H1 (cell line): ENCODE data around the gene MCEE. TPM values are rescaled to one million over a fixed set of nuclear protein-coding genes. Genes with fewer than 3 reads are reported as not detected.

ENCODE experiments used
- CTCF ChIA-PET: fragments of 300-600 bp; sonication (Branson Sonifier 250); formaldehyde crosslinking; loops from one replicate; lab custom pipeline; 2021; ENCODE audit not compliant: partially characterized antibody; lab: Charles Lee
- POLR2A ChIA-PET: fragments of 300-600 bp; sonication (Branson Sonifier 250); formaldehyde crosslinking; loops from one replicate; lab custom pipeline; 2021; ENCODE audit warnings: inconsistent platforms; ENCODE audit not compliant: partially characterized antibody; lab: Charles Lee
- DNase-seq, 2 experiments: peaks; one replicate each; pipeline versions ENCODE4 v3.0.0 to v3.0.0-alpha.2; 2010 to 2022; ENCODE audit warnings: low spot score in 2 of 2, low read depth in 1 of 2, mixed read lengths in 1 of 2
- FAIRE-seq: peaks from 2 replicates; lab custom pipeline; 2011; peaks lifted over from hg19 to GRCh38; lab: Jason Lieb, UNC
- H2AFZ ChIP-seq: 2 replicates; pipeline ENCODE4 v1.8.1; 2012; ENCODE audit warnings: low read length, inconsistent platforms
- H2AK5ac ChIP-seq: 2 replicates; pipeline ENCODE4 v1.6.1; 2013; ENCODE audit warnings: low read depth, low read length
- H2BK120ac ChIP-seq: replicated peaks from 2 replicates; pipeline ENCODE3; 2013; ENCODE audit warnings: low read depth, low read length, inconsistent platforms
- H2BK12ac ChIP-seq: 2 replicates; pipeline ENCODE4 v1.6.1; 2013; ENCODE audit warnings: low read depth, low read length
- H2BK15ac ChIP-seq: 2 replicates; pipeline ENCODE4 v1.6.1; 2013; ENCODE audit warnings: low read length
- H2BK20ac ChIP-seq: 2 replicates; pipeline ENCODE4 v1.6.1; 2013; ENCODE audit warnings: low read length
- H2BK5ac ChIP-seq: 2 replicates; pipeline ENCODE4 v1.6.1; 2013; ENCODE audit warnings: low read depth, low read length
- H3K14ac ChIP-seq: 2 replicates; pipeline ENCODE4 v1.6.1; 2013; ENCODE audit warnings: inconsistent platforms; ENCODE audit not compliant: insufficient read length
- H3K18ac ChIP-seq: 2 replicates; pipeline ENCODE4 v1.6.1; 2013; ENCODE audit warnings: low read length; ENCODE audit errors: extremely low read depth
- H3K23ac ChIP-seq: 2 replicates; pipeline ENCODE4 v1.6.1; 2013; ENCODE audit warnings: inconsistent platforms; ENCODE audit not compliant: insufficient read length
- H3K23me2 ChIP-seq: 2 replicates; pipeline ENCODE4 v1.6.1; 2013; ENCODE audit warnings: low read depth, low read length
- H3K27ac ChIP-seq: 2 replicates; pipeline ENCODE4 v1.6.1; 2011; ENCODE audit warnings: low read depth, low read length, inconsistent platforms
- H3K27me3 ChIP-seq, 4 experiments: replicated peaks in 1 of 4; 1 replicate in 1 of 4; 2 replicates in 3 of 4; pipeline versions ENCODE4 v1.6.1 to v1.8.1; 2011 to 2013; ENCODE audit warnings: low read length in 3 of 4, mild to moderate bottlenecking in 3 of 4, inconsistent platforms in 2 of 4, mixed read lengths in 2 of 4, moderate library complexity in 1 of 4; ENCODE audit not compliant: control insufficient read depth in 3 of 4, insufficient read depth in 3 of 4; ENCODE audit errors: extremely low read depth in 1 of 4
- H3K36me3 ChIP-seq, 4 experiments: 2 replicates each; pipeline versions ENCODE4 v1.6.1 to v1.8.1; 2011 to 2013; ENCODE audit warnings: mild to moderate bottlenecking in 4 of 4, low read length in 3 of 4, moderate library complexity in 2 of 4, control low read depth in 1 of 4, inconsistent platforms in 1 of 4; ENCODE audit not compliant: insufficient read depth in 4 of 4, control insufficient read depth in 2 of 4
- H3K4ac ChIP-seq: replicated peaks from 2 replicates; pipeline ENCODE3; 2013; ENCODE audit warnings: low read length, low read depth, mixed read lengths, inconsistent platforms; ENCODE audit not compliant: insufficient read length
- H3K4me1 ChIP-seq, 4 experiments: replicated peaks in 1 of 4; 1 replicate in 1 of 4; 2 replicates in 3 of 4; pipeline versions ENCODE4 v1.6.1 to v1.8.1; 2011 to 2013; ENCODE audit warnings: low read length in 3 of 4, inconsistent platforms in 2 of 4, mixed read lengths in 1 of 4; ENCODE audit not compliant: insufficient read depth in 4 of 4, control insufficient read depth in 3 of 4
- H3K4me2 ChIP-seq, 2 experiments: 2 replicates each; pipeline versions ENCODE4 v1.6.1 to v1.8.1; 2011 to 2013; ENCODE audit warnings: low read depth in 2 of 2, low read length in 2 of 2, control low read depth in 1 of 2, inconsistent platforms in 1 of 2, mild to moderate bottlenecking in 1 of 2; ENCODE audit not compliant: insufficient read depth in 1 of 2
- H3K4me3 ChIP-seq, 4 experiments: fragments of 200-600, 300-600 bp in 1 of 4; sonication (generic), shearing (Covaris generic), sonication (Bioruptor Twin) in 1 of 4; 2 replicates each; pipeline versions ENCODE4 v1.5.1 to v1.8.1; 2011 to 2016; ENCODE audit warnings: low read length in 4 of 4, low read depth in 3 of 4, control low read depth in 2 of 4, inconsistent platforms in 2 of 4, mild to moderate bottlenecking in 2 of 4, mixed read lengths in 1 of 4, moderate library complexity in 1 of 4; ENCODE audit not compliant: insufficient read depth in 2 of 4; ENCODE audit errors: extremely low read depth in 1 of 4
- H3K56ac ChIP-seq: replicated peaks from 2 replicates; pipeline ENCODE3; 2013; ENCODE audit warnings: low read depth, mild to moderate bottlenecking, mixed read lengths, low read length, inconsistent platforms; ENCODE audit not compliant: insufficient read length
- H3K79me1 ChIP-seq: 2 replicates; pipeline ENCODE4 v1.6.1; 2013; ENCODE audit warnings: low read depth, low read length, control low read depth
- H3K79me2 ChIP-seq, 2 experiments: 2 replicates each; pipeline versions ENCODE4 v1.6.1 to v1.8.1; 2012 to 2013; ENCODE audit warnings: low read length in 2 of 2, mild to moderate bottlenecking in 2 of 2, inconsistent platforms in 1 of 2; ENCODE audit not compliant: insufficient read depth in 2 of 2, control insufficient read depth in 1 of 2
- H3K9ac ChIP-seq, 4 experiments: replicated peaks in 1 of 4; 1 replicate in 1 of 4; 2 replicates in 3 of 4; pipeline versions ENCODE4 v1.6.1 to v1.8.1; 2011 to 2013; ENCODE audit warnings: low read depth in 3 of 4, low read length in 3 of 4, control low read depth in 2 of 4, mild to moderate bottlenecking in 2 of 4, moderate library complexity in 2 of 4, inconsistent platforms in 1 of 4; ENCODE audit errors: extremely low read depth in 1 of 4
- H3K9me3 ChIP-seq, 2 experiments: 2 replicates each; pipeline versions ENCODE4 v1.6.1 to v1.8.1; 2012 to 2013; ENCODE audit warnings: mild to moderate bottlenecking in 2 of 2, moderate library complexity in 2 of 2, control low read depth in 1 of 2, inconsistent platforms in 1 of 2, low read depth in 1 of 2, low read length in 1 of 2, mixed read lengths in 1 of 2; ENCODE audit not compliant: insufficient read depth in 2 of 2
- H4K20me1 ChIP-seq, 2 experiments: replicated peaks in 1 of 2; 2 replicates each; pipeline versions ENCODE3 to v1.8.1; 2011 to 2013; ENCODE audit warnings: inconsistent platforms in 2 of 2, low read length in 2 of 2, mild to moderate bottlenecking in 1 of 2; ENCODE audit not compliant: insufficient read depth in 2 of 2, control insufficient read depth in 1 of 2
- H4K5ac ChIP-seq: 2 replicates; pipeline ENCODE4 v1.6.1; 2013; ENCODE audit warnings: low read length, low read depth, mixed read lengths, inconsistent platforms; ENCODE audit not compliant: insufficient read length
- H4K8ac ChIP-seq: 2 replicates; pipeline ENCODE4 v1.8.0; 2013; ENCODE audit warnings: mild to moderate bottlenecking, moderate library complexity, low read length, inconsistent platforms; ENCODE audit not compliant: insufficient read depth; ENCODE audit errors: extremely low read depth
- H4K91ac ChIP-seq: replicated peaks from 2 replicates; pipeline ENCODE3; 2013; ENCODE audit warnings: low read length, mixed read lengths, inconsistent platforms; ENCODE audit not compliant: insufficient read length
- BACH1 ChIP-seq: IDR thresholded peaks from 2 replicates; pipeline ENCODE4 v1.6.1; 2012; ENCODE audit warnings: low read length, improper control_type of control experiment
- CHD2 ChIP-seq: IDR thresholded peaks from 2 replicates; pipeline ENCODE4 v1.6.1; 2012; ENCODE audit warnings: low read length, improper control_type of control experiment
- GTF2F1 ChIP-seq: IDR thresholded peaks from 2 replicates; pipeline ENCODE4 v1.6.1; 2012; ENCODE audit warnings: low read depth, low read length, improper control_type of control experiment, borderline replicate concordance
- SP1 ChIP-seq: IDR thresholded peaks from 2 replicates; pipeline ENCODE4 v1.6.1; 2011; ENCODE audit warnings: low read depth, low read length
- USF2 ChIP-seq: IDR thresholded peaks from 2 replicates; pipeline ENCODE4 v1.6.1; 2011; ENCODE audit warnings: low read length, improper control_type of control experiment
- YY1 ChIP-seq: IDR thresholded peaks from 2 replicates; pipeline ENCODE4 v1.6.1; 2011; ENCODE audit warnings: low read depth, mild to moderate bottlenecking, low read length
- WGBS, 2 experiments: shearing (Covaris generic) in 1 of 2; methylation state at CpG; one replicate each; pipeline versions ENCODE4 v1.1.6 to v1.1.7; 2013 to 2015; ENCODE audit warnings: low lambda C conversion rate in 2 of 2, mixed read lengths in 2 of 2, inconsistent platforms in 1 of 2, low coverage in 1 of 2, missing lambda C conversion rate in 1 of 2; ENCODE audit not compliant: insufficient replicate concordance in 2 of 2, insufficient coverage in 1 of 2, insufficient read length in 1 of 2; ENCODE audit errors: extremely low coverage in 1 of 2, missing lambda C conversion rate in 1 of 2; 5-methylcytosine and 5-hydroxymethylcytosine counted together
- polyA plus RNA-seq, 7 experiments: library from polyadenylated mRNA; depleted of rRNA in 3 of 7; stranded (reverse) in 5 of 7; unstranded in 2 of 7; fragments of >200 nt in 5 of 7; fragments of 200-250 nt in 2 of 7; gene quantifications; 1 replicate in 5 of 7; 2 replicates in 1 of 7; 4 replicates in 1 of 7; pipeline versions ENCODE4 v1.2.1 to v1.2.3, GENCODE V29; 2011 to 2013; ENCODE audit warnings: missing spikeins in 2 of 7, mixed read lengths in 2 of 7
- total RNA-seq: library from RNA; stranded (reverse); fragmentation: NEBNext Ultra II Directional; extraction: Animal tissue kit (Norgen Biotek cat#: 25700); gene quantifications from 2 replicates; pipeline ENCODE4 v1.2.1, GENCODE V29; 2021
- TF ChIP-seq, protein P1 (sequence below), 3 experiments: IDR thresholded peaks; 1 replicate in 2 of 3; 2 replicates in 1 of 3; pipeline versions ENCODE4 v1.5.1 to v1.6.1; 2011; ENCODE audit warnings: low read length in 3 of 3, mild to moderate bottlenecking in 3 of 3, inconsistent platforms in 2 of 3, low read depth in 1 of 3, moderate library complexity in 1 of 3; ENCODE audit not compliant: insufficient read depth in 1 of 3; ENCODE audit errors: control extremely low read depth in 1 of 3

The MCEE gene
- total and polyA plus RNA-seq, 2 of the 8 experiments (the other 6 are each of a cell fraction or from before 2014, with no cell fraction given) = 7.3 to 14.1 TPM

DNA sequence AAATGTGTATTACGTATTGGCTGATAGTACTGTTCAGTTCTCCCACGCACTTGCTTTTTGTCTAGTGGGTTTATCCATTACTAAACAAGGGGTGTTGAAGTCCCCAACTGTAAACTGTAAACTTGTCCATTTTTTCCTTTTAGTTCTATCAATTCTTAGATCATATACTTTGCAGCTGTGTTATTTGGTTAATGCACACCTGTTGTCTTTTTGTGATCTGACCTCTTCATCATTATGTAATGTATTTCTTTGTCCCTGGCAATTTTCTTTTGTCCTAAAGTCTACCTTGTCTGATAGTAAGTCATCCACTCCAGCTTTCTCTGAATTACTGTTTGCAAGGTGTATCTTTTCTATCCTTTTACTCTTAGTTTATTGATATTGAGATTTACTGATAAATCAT is 21.9 kb downstream of the MCEE start:
- Histone ChIP-seq H2BK120ac (no peak overlapping the region), H4K8ac (no peak overlapping the region), H3K4ac (no peak overlapping the region), H2BK12ac (no peak overlapping the region), H2BK20ac (no peak overlapping the region), H4K20me1 (no peaks in the 10 kb centered on the region), H3K56ac (no peak overlapping the region), H3K79me1 (no peaks in the 10 kb centered on the region), H2AFZ (no peak overlapping the region), H3K79me2 (no peaks in the 10 kb centered on the region), H3K9ac (no peak overlapping the region), H3K9me3 (no peaks in the 10 kb centered on the region), H3K14ac (no peak overlapping the region), H3K4me2 (no peak overlapping the region), H3K23ac (no peak overlapping the region), H2BK15ac (no peak overlapping the region), H3K27me3 (no peaks in the 10 kb centered on the region), H2BK5ac (no peak overlapping the region), H4K5ac (no peak overlapping the region), H3K18ac (no peak overlapping the region), H3K4me3 (no peak overlapping the region), H3K36me3 (peaks cover 0 to 8% (median 2%) of the 10 kb centered on the region in 4 experiments; a peak in 2 of 8 replicates), H2AK5ac (no peak overlapping the region), H3K4me1 (peaks cover 0 to 6% (median 2%) of the 10 kb centered on the region in 4 experiments; a peak in 3 of 7 replicates), H3K23me2 (no peaks in the 10 kb centered on the region), H3K27ac (no peak overlapping the region), H4K91ac (no peak overlapping the region)
- FAIRE-seq (no peak), DNase-seq (no peak)
- ChIA-PET CTCF (interaction anchor here (1.9 kb wide), 1 partner anchor 11 kb away, joined by 5 read pairs; no protein-coding TSS in a partner anchor), POLR2A (no interaction called here)
- TF ChIP-seq GTF2F1 (no peak), YY1 (no peak), USF2 (no peak), BACH1 (no peak), SP1 (no peak), CHD2 (no peak)
- TF ChIP-seq, protein P1, sequence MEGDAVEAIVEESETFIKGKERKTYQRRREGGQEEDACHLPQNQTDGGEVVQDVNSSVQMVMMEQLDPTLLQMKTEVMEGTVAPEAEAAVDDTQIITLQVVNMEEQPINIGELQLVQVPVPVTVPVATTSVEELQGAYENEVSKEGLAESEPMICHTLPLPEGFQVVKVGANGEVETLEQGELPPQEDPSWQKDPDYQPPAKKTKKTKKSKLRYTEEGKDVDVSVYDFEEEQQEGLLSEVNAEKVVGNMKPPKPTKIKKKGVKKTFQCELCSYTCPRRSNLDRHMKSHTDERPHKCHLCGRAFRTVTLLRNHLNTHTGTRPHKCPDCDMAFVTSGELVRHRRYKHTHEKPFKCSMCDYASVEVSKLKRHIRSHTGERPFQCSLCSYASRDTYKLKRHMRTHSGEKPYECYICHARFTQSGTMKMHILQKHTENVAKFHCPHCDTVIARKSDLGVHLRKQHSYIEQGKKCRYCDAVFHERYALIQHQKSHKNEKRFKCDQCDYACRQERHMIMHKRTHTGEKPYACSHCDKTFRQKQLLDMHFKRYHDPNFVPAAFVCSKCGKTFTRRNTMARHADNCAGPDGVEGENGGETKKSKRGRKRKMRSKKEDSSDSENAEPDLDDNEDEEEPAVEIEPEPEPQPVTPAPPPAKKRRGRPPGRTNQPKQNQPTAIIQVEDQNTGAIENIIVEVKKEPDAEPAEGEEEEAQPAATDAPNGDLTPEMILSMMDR (IDR thresholded peaks at IDR 0.05; ENCODE audit: control extremely low read depth in 1 of 3, insufficient read depth in 1 of 3, low read depth in 1 of 3, low read length in 3 of 3) = no peak
- WGBS, 2 experiments = 82% methylated on average over 2 of the region's 2 CpGs; no CpG with 5 or more reads in 1 of the 2 experiments
